Measurements from ENCODE around the gene IRGQ. TPM values are rescaled to one million over a fixed set of nuclear protein-coding genes. Genes with fewer than 3 reads are reported as not detected.

Gene IRGQ
- total RNA-seq, 1 experiment from 2014 or later = 24.1 TPM

DNA sequence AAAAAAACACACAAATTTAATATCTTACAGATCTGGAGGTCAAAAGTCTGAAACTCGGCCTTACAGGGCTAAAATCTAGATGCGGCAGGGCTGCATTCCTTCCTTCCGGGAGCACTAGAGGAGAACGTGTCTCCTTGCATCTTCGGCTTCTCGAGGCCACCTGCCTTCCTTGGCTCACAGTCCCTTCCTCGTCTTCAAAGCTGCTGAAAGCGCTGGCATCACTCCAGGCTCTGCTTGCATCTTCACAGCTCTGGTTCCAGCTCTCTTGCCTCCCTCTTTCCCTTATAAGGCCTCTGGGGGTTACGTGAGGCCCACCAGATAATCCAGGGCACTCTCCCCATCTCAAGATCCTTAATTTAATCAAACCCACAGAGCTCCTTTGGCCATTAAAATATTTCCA is 31.1 kb downstream of the IRGQ start:
- no peak overlapping the region for H2BK5ac ChIP-seq (ENCODE audit: insufficient read length, low read length)

More for the DNA sequence above, 31.1 kb downstream of the IRGQ start:
- Histone ChIP-seq H3K4me2 (ENCODE audit: insufficient read depth, insufficient read length, low read length) (no peak overlapping the region), H4K91ac (ENCODE audit: insufficient read length, low read depth, low read length) (no peak overlapping the region), H3K9ac (ENCODE audit: extremely low read depth, insufficient read length, low read length) (no peak overlapping the region), H3K23ac (ENCODE audit: insufficient read length, low read depth, low read length) (no peak overlapping the region), H4K20me1 (ENCODE audit: control insufficient read depth, insufficient read depth, insufficient read length) (no peaks in the 10 kb centered on the region), H2AK5ac (ENCODE audit: insufficient read length, low read length) (no peak overlapping the region), H3K14ac (ENCODE audit: insufficient read depth, low read length) (no peak overlapping the region; the same call in 1 of the 2 replicates), H2BK20ac (ENCODE audit: low read depth, low read length, poor library complexity, severe bottlenecking) (no peak overlapping the region), H2BK15ac (ENCODE audit: low read depth, low read length) (no peak overlapping the region), H4K5ac (ENCODE audit: insufficient read length, low read depth, low read length) (no peak overlapping the region), H3K18ac (ENCODE audit: insufficient read length, low read depth, low read length) (no peak overlapping the region), H3K9me3 (ENCODE audit: control insufficient read depth, low read depth, low read length) (no peaks in the 10 kb centered on the region), H3K79me1 (ENCODE audit: insufficient read depth, low read depth, low read length, poor library complexity, severe bottlenecking) (no peaks in the 10 kb centered on the region), H3T11ph (ENCODE audit: low read length) (no peak overlapping the region), H2BK12ac (ENCODE audit: insufficient read length, low read depth, low read length) (no peak overlapping the region), H3K79me2 (ENCODE audit: insufficient read depth, low read length) (no peaks in the 10 kb centered on the region), H3K27ac (ENCODE audit: insufficient read length, low read depth, low read length) (no peak overlapping the region), H3K4ac (ENCODE audit: low read depth, low read length) (no peak overlapping the region), H3K23me2 (ENCODE audit: insufficient read length, low read depth, low read length, poor library complexity, severe bottlenecking) (no peaks in the 10 kb centered on the region), H3K56ac (ENCODE audit: insufficient read length, low read depth, low read length) (no peak overlapping the region), H4K8ac (replicated peaks; ENCODE audit: insufficient read length, low read depth, low read length) (no peak overlapping the region), H3K27me3 (ENCODE audit: insufficient read depth, low read length) (no peaks in the 10 kb centered on the region), H2BK120ac (ENCODE audit: low read depth, low read length, poor library complexity, severe bottlenecking) (no peak overlapping the region), H3K4me1 (ENCODE audit: insufficient read depth, low read length) (no peaks in the 10 kb centered on the region), H2AFZ (ENCODE audit: low read length) (no peak overlapping the region)
- Mint-ChIP-seq H3K36me3 (ENCODE audit: insufficient read depth in 1 of 3, low read depth in 3 of 3) (peaks cover 6 to 24% (median 15%) of the 10 kb centered on the region in 3 experiments; a peak in 6 of 7 replicates), H3K4me3 (no peak overlapping the region), H3K27ac (peak overlapping the region in 2 of 3 experiments; percentile 53 to 62; a peak in 2 of 7 replicates), H3K9me3 (no peaks in the 10 kb centered on the region), H3K4me1 (peaks cover under 1% of the 10 kb centered on the region in 2 experiments; a peak in 1 of 4 replicates), H3K27me3 (ENCODE audit: low read depth) (no peaks in the 10 kb centered on the region; the same call in 1 of the 2 replicates)
- TF ChIP-seq, protein P1, sequence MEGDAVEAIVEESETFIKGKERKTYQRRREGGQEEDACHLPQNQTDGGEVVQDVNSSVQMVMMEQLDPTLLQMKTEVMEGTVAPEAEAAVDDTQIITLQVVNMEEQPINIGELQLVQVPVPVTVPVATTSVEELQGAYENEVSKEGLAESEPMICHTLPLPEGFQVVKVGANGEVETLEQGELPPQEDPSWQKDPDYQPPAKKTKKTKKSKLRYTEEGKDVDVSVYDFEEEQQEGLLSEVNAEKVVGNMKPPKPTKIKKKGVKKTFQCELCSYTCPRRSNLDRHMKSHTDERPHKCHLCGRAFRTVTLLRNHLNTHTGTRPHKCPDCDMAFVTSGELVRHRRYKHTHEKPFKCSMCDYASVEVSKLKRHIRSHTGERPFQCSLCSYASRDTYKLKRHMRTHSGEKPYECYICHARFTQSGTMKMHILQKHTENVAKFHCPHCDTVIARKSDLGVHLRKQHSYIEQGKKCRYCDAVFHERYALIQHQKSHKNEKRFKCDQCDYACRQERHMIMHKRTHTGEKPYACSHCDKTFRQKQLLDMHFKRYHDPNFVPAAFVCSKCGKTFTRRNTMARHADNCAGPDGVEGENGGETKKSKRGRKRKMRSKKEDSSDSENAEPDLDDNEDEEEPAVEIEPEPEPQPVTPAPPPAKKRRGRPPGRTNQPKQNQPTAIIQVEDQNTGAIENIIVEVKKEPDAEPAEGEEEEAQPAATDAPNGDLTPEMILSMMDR (conservative IDR thresholded peaks at IDR 0.05) = no peak
- DNase-seq = no peak
- no CpG with 5 or more reads among the region's 9 CpGs for WGBS (ENCODE audit: extremely low coverage, insufficient read length, low lambda C conversion rate)
